Nucleus accumbens (tissue), 56 donors: Measurements from ENCODE around the gene VILL.
"Not testable (repeated sequence)": the region's sequence is repeated elsewhere in the genome, so short reads cannot be mapped to it uniquely, and the experiment has no call there.

ENCODE experiments used
- DNase-seq, 56 donors: peaks; one replicate each; lab custom pipeline; 2025; lab: John Stamatoyannopoulos, UW

VILL gene

GRCh38 chr3:38029400-38030125 is 39.0 kb downstream of the VILL start, which contains the start of gene PLCD1:
Gene PLCD1, minus strand, starts transcription at chr3:38029642. Its CDS starts 103 bp downstream, at chr3:38029539.
- DNase-seq, result peak in 42 of 56 donors; percentile 18 to 80 (median 42)

GRCh38 chr3:38030126-38031021 is 39.8 kb downstream of the VILL start:
- DNase-seq, result no peak

GRCh38 chr3:38031022-38031994 is 40.7 kb downstream of the VILL start:
- peak in 5 of 56 donors; percentile 23 to 43 (median 32) for DNase-seq

GRCh38 chr3:38032328-38032865 is 41.8 kb downstream of the VILL start:
- DNase-seq, result no peak

GRCh38 chr3:38033586-38033985 is 43.0 kb downstream of the VILL start:
- not testable (repeated sequence) for DNase-seq

GRCh38 chr3:38034335-38034734 is 43.7 kb downstream of the VILL start:
- not testable (repeated sequence) for DNase-seq

GRCh38 chr3:38036286-38036685 is 45.7 kb downstream of the VILL start:
- DNase-seq, result no peak

GRCh38 chr3:38036906-38037305 is 46.3 kb downstream of the VILL start:
- DNase-seq, result no peak

GRCh38 chr3:38038447-38038911 is 47.9 kb downstream of the VILL start:
- DNase-seq, result no peak

GRCh38 chr3:38039101-38039898 is 48.7 kb downstream of the VILL start, which contains the start of gene DLEC1:
Gene DLEC1, plus strand, starts transcription at chr3:38039208. Its CDS starts 18 bp downstream, at chr3:38039226.
- DNase-seq, result peak in 19 of 56 donors; percentile 5 to 68 (median 33)

- peak in 41 of 56 donors; percentile 8 to 76 (median 29) for DNase-seq
Observed at GRCh38 chr3:38039899-38040261, 49.3 kb downstream of the VILL start.

- DNase-seq, result no peak
Observed at GRCh38 chr3:38040401-38040800, 49.8 kb downstream of the VILL start.

GRCh38 chr3:38043486-38043885 is 52.9 kb downstream of the VILL start:
- DNase-seq, result no peak

GRCh38 chr3:38046027-38046426 is 55.4 kb downstream of the VILL start:
- DNase-seq, result no peak

GRCh38 chr3:38046821-38047220 is 56.2 kb downstream of the VILL start:
- no peak for DNase-seq

GRCh38 chr3:38047896-38048295 is 57.3 kb downstream of the VILL start:
- no peak for DNase-seq

GRCh38 chr3:38049358-38050126 is 59.0 kb downstream of the VILL start:
- peak in 1 of 56 donors; percentile 6 for DNase-seq

GRCh38 chr3:38051131-38051530 is 60.5 kb downstream of the VILL start:
- no peak for DNase-seq
